ENCODE measurements around the gene LYL1. TPM values are rescaled to one million over a fixed set of nuclear protein-coding genes. Genes with fewer than 3 reads are reported as not detected.

Gene LYL1
- total RNA-seq, 1 experiment from 2014 or later: 0.59 TPM

DNA sequence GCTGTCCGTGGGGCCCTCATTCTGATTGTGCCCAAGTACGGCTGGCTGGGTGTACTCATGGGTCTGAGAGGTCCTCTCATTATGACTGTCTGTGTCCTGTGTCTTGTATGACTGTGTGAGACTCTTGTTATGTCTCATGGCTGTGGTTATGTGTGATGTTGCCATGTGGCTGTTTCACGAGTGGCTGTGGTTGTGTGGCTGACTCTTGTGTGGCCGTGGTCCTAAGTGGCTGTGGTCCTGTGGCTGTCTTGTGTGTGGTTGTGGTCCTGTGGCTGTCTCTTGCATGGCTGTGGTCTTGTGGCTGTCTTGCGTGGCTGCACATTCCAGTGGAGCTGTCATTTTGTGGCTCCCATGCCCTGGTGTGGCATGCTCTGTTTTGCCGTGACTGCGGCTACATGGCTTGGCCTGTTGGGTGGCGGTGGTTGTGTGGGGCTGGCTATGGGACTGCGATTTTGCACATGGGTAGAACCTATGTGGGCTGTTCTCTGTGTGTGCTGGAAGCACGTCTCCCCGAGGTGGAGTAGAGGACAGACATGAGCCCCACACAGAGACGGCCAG, 2.5 kb downstream of the LYL1 start:
- Histone ChIP-seq H3K4me3 (ENCODE audit: low read depth, low read length) (no peak overlapping the region), H3K27me3 (replicated peaks; ENCODE audit: control insufficient read depth, insufficient read depth, low read length) (no peaks in the 10 kb centered on the region), H3K36me3 (ENCODE audit: control insufficient read depth, insufficient read depth, low read length) (no peaks in the 10 kb centered on the region), H3K4me1 (peaks cover 11% of the 10 kb centered on the region), H3K9me3 (no peaks in the 10 kb centered on the region)
- Mint-ChIP-seq H3K4me3 (ENCODE audit: unreplicated experiment) (no peak overlapping the region), H3K27ac (ENCODE audit: unreplicated experiment) (no peak overlapping the region), H3K27me3 (ENCODE audit: insufficient read depth, unreplicated experiment) (peaks cover 4% of the 10 kb centered on the region), H3K4me1 (ENCODE audit: low read depth, unreplicated experiment) (peaks cover 7% of the 10 kb centered on the region), H3K9me3 (ENCODE audit: unreplicated experiment) (no peaks in the 10 kb centered on the region), H3K36me3 (ENCODE audit: insufficient read depth, unreplicated experiment) (peaks cover 6% of the 10 kb centered on the region)
- intact Hi-C loops (cut with micrococcal nuclease; ENCODE audit: unreplicated experiment): no loop called here
- ChIA-PET POLR2A (no interaction called here), CTCF (no interaction called here)
- DNase-seq: no peak
- BruUV-seq (replicated peaks): no TSS peak
- TF ChIP-seq, protein P1, sequence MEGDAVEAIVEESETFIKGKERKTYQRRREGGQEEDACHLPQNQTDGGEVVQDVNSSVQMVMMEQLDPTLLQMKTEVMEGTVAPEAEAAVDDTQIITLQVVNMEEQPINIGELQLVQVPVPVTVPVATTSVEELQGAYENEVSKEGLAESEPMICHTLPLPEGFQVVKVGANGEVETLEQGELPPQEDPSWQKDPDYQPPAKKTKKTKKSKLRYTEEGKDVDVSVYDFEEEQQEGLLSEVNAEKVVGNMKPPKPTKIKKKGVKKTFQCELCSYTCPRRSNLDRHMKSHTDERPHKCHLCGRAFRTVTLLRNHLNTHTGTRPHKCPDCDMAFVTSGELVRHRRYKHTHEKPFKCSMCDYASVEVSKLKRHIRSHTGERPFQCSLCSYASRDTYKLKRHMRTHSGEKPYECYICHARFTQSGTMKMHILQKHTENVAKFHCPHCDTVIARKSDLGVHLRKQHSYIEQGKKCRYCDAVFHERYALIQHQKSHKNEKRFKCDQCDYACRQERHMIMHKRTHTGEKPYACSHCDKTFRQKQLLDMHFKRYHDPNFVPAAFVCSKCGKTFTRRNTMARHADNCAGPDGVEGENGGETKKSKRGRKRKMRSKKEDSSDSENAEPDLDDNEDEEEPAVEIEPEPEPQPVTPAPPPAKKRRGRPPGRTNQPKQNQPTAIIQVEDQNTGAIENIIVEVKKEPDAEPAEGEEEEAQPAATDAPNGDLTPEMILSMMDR (IDR thresholded peaks at IDR 0.05; ENCODE audit: insufficient read depth in 1 of 2, low read depth in 1 of 2, low read length in 1 of 2, severe bottlenecking in 1 of 2, unreplicated experiment in 1 of 2): no peak

DNA sequence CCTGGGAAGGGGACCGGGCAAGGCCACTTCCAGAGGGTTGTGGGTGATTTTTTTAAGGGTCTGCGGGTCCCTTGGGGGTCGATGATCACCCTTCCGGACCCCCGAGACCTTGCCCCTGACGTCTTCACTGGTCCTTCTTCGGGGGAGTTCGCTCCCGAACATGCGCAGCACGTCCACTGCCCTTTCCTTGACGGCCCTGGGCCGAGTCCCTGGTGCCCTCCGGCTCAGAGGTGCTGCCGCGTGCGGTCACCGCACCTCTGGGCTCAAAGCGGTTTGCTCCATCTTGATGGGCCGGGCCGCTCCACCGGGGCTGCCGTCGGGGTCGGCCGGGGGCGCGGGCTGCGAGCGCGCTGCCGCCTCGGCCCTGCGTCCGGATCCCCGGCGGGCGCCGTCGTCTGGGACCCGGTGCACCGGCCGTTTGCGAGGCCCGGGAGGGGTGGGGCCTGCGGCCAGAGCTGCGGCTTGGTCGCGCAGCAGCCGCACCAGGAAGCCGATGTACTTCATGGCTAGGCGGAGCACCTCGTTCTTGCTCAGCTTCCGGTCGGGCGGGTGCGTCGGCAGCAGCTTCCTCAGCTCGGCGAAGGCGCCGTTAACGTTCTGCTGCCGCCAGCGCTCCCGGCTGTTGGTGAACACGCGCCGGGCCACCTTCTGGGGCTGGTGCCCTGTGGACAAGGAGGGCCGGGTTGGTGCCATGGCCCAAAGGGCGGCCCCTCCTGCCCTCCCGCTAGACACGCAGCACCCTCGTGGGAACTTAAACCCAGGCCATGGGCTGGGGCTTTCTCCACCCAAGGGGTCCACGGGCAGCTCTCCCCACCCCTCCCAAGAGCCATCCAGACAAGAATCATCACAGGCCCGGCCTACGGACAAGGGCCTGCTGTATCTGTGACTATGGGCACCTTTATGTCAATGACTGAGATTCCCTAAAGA, 3.3 kb downstream of the LYL1 start:
- Histone ChIP-seq H3K9me3 (no peaks in the 10 kb centered on the region), H3K4me3 (ENCODE audit: low read depth, low read length) (no peak overlapping the region), H3K27me3 (replicated peaks; ENCODE audit: control insufficient read depth, insufficient read depth, low read length) (no peaks in the 10 kb centered on the region), H3K36me3 (ENCODE audit: control insufficient read depth, insufficient read depth, low read length) (no peaks in the 10 kb centered on the region), H3K4me1 (peaks cover 11% of the 10 kb centered on the region)
- peaks cover under 1% of the 10 kb centered on the region for H3K36me3 Mint-ChIP-seq (ENCODE audit: insufficient read depth, unreplicated experiment)
- H3K4me1 Mint-ChIP-seq (ENCODE audit: low read depth, unreplicated experiment): peaks cover 7% of the 10 kb centered on the region
- TF ChIP-seq, protein P1 (IDR thresholded peaks at IDR 0.05; ENCODE audit: insufficient read depth in 1 of 2, low read depth in 1 of 2, low read length in 1 of 2, severe bottlenecking in 1 of 2, unreplicated experiment in 1 of 2): no peak
- intact Hi-C loops (cut with micrococcal nuclease; ENCODE audit: unreplicated experiment): no loop called here
- POLR2A ChIA-PET: no interaction called here
- H3K9me3 Mint-ChIP-seq (ENCODE audit: unreplicated experiment): no peaks in the 10 kb centered on the region
- H3K4me3 Mint-ChIP-seq (ENCODE audit: unreplicated experiment): no peak overlapping the region
- CTCF ChIA-PET: no interaction called here
- no TSS peak for BruUV-seq (replicated peaks)
- no peak for DNase-seq
- H3K27ac Mint-ChIP-seq (ENCODE audit: unreplicated experiment): no peak overlapping the region
- H3K27me3 Mint-ChIP-seq (ENCODE audit: insufficient read depth, unreplicated experiment): peaks cover 4% of the 10 kb centered on the region

DNA sequence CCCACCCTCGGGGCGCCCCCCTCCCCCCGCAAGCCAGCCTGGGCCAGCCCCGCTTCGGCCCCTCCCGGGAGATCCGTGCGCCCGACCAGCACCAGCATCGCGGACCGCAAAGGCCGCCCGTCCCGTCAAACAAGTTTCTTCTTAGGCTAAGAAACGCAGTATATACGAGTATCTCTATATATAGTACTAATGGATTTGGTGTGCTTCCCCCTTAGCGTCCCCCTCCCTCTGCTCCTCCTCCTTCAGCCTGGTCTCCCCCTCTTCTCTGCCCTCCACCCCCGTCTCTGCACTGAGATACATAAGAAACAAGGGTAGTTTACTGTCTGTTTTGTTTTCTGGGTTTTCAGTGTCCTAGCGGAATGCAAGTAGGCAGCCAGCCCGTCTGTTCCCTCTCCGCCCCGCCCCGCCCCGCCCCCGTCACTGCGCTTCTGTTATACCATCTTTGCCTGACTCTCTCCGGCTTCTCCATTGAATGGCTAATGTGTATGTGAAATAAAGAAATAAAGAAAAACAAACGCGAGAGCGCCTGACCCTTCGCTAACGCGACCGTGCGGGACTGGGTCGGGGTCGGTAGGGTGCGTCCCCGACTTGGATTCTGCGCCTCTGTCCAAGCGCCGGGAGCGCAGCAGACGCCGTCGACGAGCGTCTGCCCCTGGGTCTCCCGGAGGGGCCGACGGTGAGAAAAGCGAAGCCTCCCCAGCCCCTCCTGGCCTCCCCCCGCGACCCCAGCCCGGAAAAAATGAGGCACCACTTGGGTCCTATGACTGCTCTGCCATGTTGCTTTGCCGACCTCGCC, 4.2 kb downstream of the LYL1 start:
- TF ChIP-seq, protein P1 (IDR thresholded peaks at IDR 0.05; ENCODE audit: insufficient read depth in 1 of 2, low read depth in 1 of 2, low read length in 1 of 2, severe bottlenecking in 1 of 2, unreplicated experiment in 1 of 2): no peak
- H3K27me3 Mint-ChIP-seq (ENCODE audit: insufficient read depth, unreplicated experiment): peaks cover 4% of the 10 kb centered on the region
- POLR2A ChIA-PET: no interaction called here
- Histone ChIP-seq H3K36me3 (ENCODE audit: control insufficient read depth, insufficient read depth, low read length) (no peaks in the 10 kb centered on the region), H3K9me3 (no peaks in the 10 kb centered on the region), H3K4me3 (ENCODE audit: low read depth, low read length) (no peak overlapping the region), H3K4me1 (peaks cover 11% of the 10 kb centered on the region), H3K27me3 (replicated peaks; ENCODE audit: control insufficient read depth, insufficient read depth, low read length) (no peaks in the 10 kb centered on the region)
- H3K4me3 Mint-ChIP-seq (ENCODE audit: unreplicated experiment): peak overlapping the region; percentile 27
- no peaks in the 10 kb centered on the region for H3K9me3 Mint-ChIP-seq (ENCODE audit: unreplicated experiment)
- intact Hi-C loops (cut with micrococcal nuclease; ENCODE audit: unreplicated experiment): no loop called here
- no peak overlapping the region for H3K27ac Mint-ChIP-seq (ENCODE audit: unreplicated experiment)
- no peaks in the 10 kb centered on the region for H3K36me3 Mint-ChIP-seq (ENCODE audit: insufficient read depth, unreplicated experiment)
- no peak for DNase-seq
- CTCF ChIA-PET: no interaction called here
- H3K4me1 Mint-ChIP-seq (ENCODE audit: low read depth, unreplicated experiment): peaks cover 7% of the 10 kb centered on the region
- BruUV-seq (replicated peaks): no TSS peak

Data from Caco-2 (cell line).